Gastroesophageal sphincter (tissue), 3 donors: ENCODE data around the gene GNLY.

Source experiments
- POLR2A ChIP-seq, 2 donors: fragments of 450-650 bp; IDR thresholded peaks; one replicate each; pipeline ENCODE4 v1.6.1; 2017; ENCODE audit warnings: antibody characterized with exemption in 2 of 2, mild to moderate bottlenecking in 2 of 2, moderate library complexity in 1 of 2
- POLR2AphosphoS5 ChIP-seq: sonication (generic); formaldehyde crosslinking; IDR thresholded peaks from one replicate; pipeline ENCODE4 v1.6.1; 2017; ENCODE audit warnings: antibody characterized with exemption
- TF ChIP-seq, protein P1 (sequence below), 4 experiments: fragments of 200-600 bp in 2 of 4; fragments of 450-650 bp in 2 of 4; sonication (generic) in 1 of 4; IDR thresholded peaks; one replicate each; pipeline ENCODE4 v1.5.1; 2017 to 2019; ENCODE audit warnings: antibody characterized with exemption in 4 of 4, mild to moderate bottlenecking in 2 of 4, moderate library complexity in 2 of 4

DNA sequence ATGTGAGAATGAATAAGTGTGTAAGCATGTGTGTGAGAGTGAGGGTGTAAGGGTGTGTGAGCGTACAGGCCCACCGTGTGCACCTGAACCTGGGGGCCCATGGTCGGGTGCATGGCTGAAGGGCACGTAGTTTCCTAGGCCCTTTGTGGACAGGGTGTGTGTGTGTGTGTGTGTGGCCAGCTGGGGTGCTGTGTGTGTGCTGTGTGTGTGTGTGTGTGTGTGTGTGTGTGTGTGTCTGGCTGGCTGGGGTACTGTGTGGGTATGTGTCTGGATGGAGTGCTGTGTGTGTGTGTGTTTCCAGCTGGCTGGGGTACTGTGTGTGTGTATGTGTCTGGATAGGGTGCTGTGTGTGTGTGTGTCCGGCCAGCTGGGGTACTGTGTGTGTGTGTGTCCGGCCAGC lies 28.1 kb upstream of the GNLY start:
- TF ChIP-seq, protein P1, sequence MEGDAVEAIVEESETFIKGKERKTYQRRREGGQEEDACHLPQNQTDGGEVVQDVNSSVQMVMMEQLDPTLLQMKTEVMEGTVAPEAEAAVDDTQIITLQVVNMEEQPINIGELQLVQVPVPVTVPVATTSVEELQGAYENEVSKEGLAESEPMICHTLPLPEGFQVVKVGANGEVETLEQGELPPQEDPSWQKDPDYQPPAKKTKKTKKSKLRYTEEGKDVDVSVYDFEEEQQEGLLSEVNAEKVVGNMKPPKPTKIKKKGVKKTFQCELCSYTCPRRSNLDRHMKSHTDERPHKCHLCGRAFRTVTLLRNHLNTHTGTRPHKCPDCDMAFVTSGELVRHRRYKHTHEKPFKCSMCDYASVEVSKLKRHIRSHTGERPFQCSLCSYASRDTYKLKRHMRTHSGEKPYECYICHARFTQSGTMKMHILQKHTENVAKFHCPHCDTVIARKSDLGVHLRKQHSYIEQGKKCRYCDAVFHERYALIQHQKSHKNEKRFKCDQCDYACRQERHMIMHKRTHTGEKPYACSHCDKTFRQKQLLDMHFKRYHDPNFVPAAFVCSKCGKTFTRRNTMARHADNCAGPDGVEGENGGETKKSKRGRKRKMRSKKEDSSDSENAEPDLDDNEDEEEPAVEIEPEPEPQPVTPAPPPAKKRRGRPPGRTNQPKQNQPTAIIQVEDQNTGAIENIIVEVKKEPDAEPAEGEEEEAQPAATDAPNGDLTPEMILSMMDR (IDR thresholded peaks at IDR 0.05), result no peak
- TF ChIP-seq POLR2AphosphoS5 (no peak), POLR2A (IDR thresholded peaks at IDR 0.05) (no peak)
